ENCODE measurements around the gene NSA2. TPM values are rescaled to one million over a fixed set of nuclear protein-coding genes. Genes with fewer than 3 reads are reported as not detected.
A peak's percentile ranks its signal among the peaks of the same experiment; 100 is the strongest.

Gene NSA2
- polyA plus RNA-seq, 3 donors: 31.2 to 45.9 (median 37.5) TPM

- no peaks in the 10 kb centered on the region for H3K27me3 ChIP-seq (ENCODE audit: control insufficient read depth in 2 of 2, insufficient read depth in 2 of 2, low read length in 2 of 2)
- peak overlapping the region; percentile 44 to 84 for H3K27ac ChIP-seq (ENCODE audit: low read depth in 1 of 2, low read length in 2 of 2)
- Mint-ChIP-seq H3K9me3 (no peaks in the 10 kb centered on the region), H3K27ac (peak overlapping the region in 6 of 7 donors; percentile 37 to 99 (median 96)), H3K4me1 (peaks cover 19% of the 10 kb centered on the region), H3K4me3 (peak overlapping the region; percentile 99 to 100), H3K36me3 (peaks cover 35 to 41% of the 10 kb centered on the region in 2 donors), H3K27me3 (ENCODE audit: low read depth in 3 of 3) (no peaks in the 10 kb centered on the region)
- peaks cover 36 to 57% of the 10 kb centered on the region in 2 donors for H3K36me3 ChIP-seq (replicated peaks in 1 of 2; ENCODE audit: control insufficient read depth in 1 of 2, insufficient read depth in 2 of 2, low read length in 2 of 2)
- peaks cover 5% of the 10 kb centered on the region for H4K20me1 ChIP-seq (ENCODE audit: insufficient read depth, low read length)
- peaks cover 17 to 29% of the 10 kb centered on the region in 2 donors for H3K4me1 ChIP-seq (ENCODE audit: control insufficient read depth in 1 of 2, insufficient read depth in 2 of 2, low read length in 2 of 2)
- intact Hi-C loops (cut with micrococcal nuclease): loop anchor here in 1 of 2 donors (2.0 to 5.0 kb wide), 2 partner anchors 79 to 1201 kb away; partner anchors contain the start of genes ANKRA2, HEXB and UTP15
- peak overlapping the region; percentile 98 for H3K4me2 ChIP-seq (replicated peaks; ENCODE audit: extremely low read depth, low read length, poor library complexity, severe bottlenecking)
- no peak for TF ChIP-seq CTCF (IDR thresholded peaks at IDR 0.05)
- peak overlapping the region; percentile 76 to 95 (median 87) for H3K4me3 ChIP-seq (replicated peaks in 1 of 3; ENCODE audit: low read depth in 2 of 3, low read length in 3 of 3)
- peak overlapping the region; percentile 94 for H2AFZ ChIP-seq (ENCODE audit: insufficient read depth, low read depth, low read length, poor library complexity, severe bottlenecking)
- peak overlapping the region; percentile 77 for H3K9ac ChIP-seq (ENCODE audit: insufficient read depth, low read length, poor library complexity, severe bottlenecking)
- no peaks in the 10 kb centered on the region for H3K9me3 ChIP-seq (replicated peaks in 1 of 2; ENCODE audit: control insufficient read depth in 1 of 2, insufficient read depth in 1 of 2, low read length in 2 of 2)
- H3K79me2 ChIP-seq (ENCODE audit: insufficient read depth, low read length): peaks cover 49% of the 10 kb centered on the region
- WGBS (ENCODE audit: insufficient coverage): 75% methylated on average over 24 of the region's 27 CpGs
- no peak for DNase-seq
Observed at GRCh38 chr5:74765929-74766328, 1.1 kb upstream of the NSA2 start.

DNA sequence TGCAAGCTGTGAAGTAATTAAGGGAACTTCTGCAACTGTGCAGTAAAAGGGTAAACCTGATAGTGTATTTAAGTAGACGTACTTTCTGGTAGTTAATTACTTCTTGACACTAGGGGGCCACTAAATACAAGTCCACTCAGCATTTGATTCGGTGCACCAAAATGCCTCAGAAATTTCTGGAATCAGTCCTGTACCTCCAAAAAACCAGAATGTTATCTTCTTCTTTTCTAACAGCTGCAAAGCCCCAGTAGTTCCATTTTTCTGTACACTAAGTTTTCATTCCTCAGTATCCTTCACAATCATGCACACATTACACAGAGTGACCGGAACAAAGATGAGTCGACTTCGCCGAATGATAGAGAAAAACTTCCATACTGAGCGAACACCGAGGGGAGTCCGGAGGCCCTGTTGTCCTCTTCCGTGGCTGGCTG is 616 bp upstream of the NSA2 start:
- H2AFZ ChIP-seq (ENCODE audit: insufficient read depth, low read depth, low read length, poor library complexity, severe bottlenecking): peak overlapping the region; percentile 94
- peak overlapping the region; percentile 98 for H3K4me2 ChIP-seq (replicated peaks; ENCODE audit: extremely low read depth, low read length, poor library complexity, severe bottlenecking)
- H3K4me1 Mint-ChIP-seq: peaks cover 19% of the 10 kb centered on the region
- peak overlapping the region; percentile 76 to 95 (median 87) for H3K4me3 ChIP-seq (replicated peaks in 1 of 3; ENCODE audit: low read depth in 2 of 3, low read length in 3 of 3)
- H3K36me3 Mint-ChIP-seq: peaks cover 38 to 41% of the 10 kb centered on the region in 2 donors
- H3K36me3 ChIP-seq (replicated peaks in 1 of 2; ENCODE audit: control insufficient read depth in 1 of 2, insufficient read depth in 2 of 2, low read length in 2 of 2): peaks cover 37 to 57% of the 10 kb centered on the region in 2 donors
- peaks cover 17 to 29% of the 10 kb centered on the region in 2 donors for H3K4me1 ChIP-seq (ENCODE audit: control insufficient read depth in 1 of 2, insufficient read depth in 2 of 2, low read length in 2 of 2)
- TF ChIP-seq CTCF (IDR thresholded peaks at IDR 0.05): peak; percentile 53
- H3K4me3 Mint-ChIP-seq: peak overlapping the region; percentile 99 to 100
- peaks cover 0 to under 1% (median 0%) of the 10 kb centered on the region in 7 donors for H3K9me3 Mint-ChIP-seq
- H3K27ac ChIP-seq (ENCODE audit: low read depth in 1 of 2, low read length in 2 of 2): peak overlapping the region; percentile 69 to 84
- intact Hi-C loops (cut with micrococcal nuclease): loop anchor here in 1 of 2 donors (2.0 to 5.0 kb wide), 2 partner anchors 79 to 1202 kb away; partner anchors contain the start of genes ANKRA2, HEXB and UTP15
- 0% methylated on average over 10 of the region's 10 CpGs for WGBS (ENCODE audit: insufficient coverage)
- H3K27me3 ChIP-seq (ENCODE audit: control insufficient read depth in 2 of 2, insufficient read depth in 2 of 2, low read length in 2 of 2): no peaks in the 10 kb centered on the region
- peak overlapping the region; percentile 94 to 99 (median 97) for H3K27ac Mint-ChIP-seq
- no peaks in the 10 kb centered on the region for H3K27me3 Mint-ChIP-seq (ENCODE audit: low read depth in 3 of 3)
- H4K20me1 ChIP-seq (ENCODE audit: insufficient read depth, low read length): peaks cover 5% of the 10 kb centered on the region
- peak; percentile 22 to 59 (median 51) for DNase-seq
- peak overlapping the region; percentile 77 for H3K9ac ChIP-seq (ENCODE audit: insufficient read depth, low read length, poor library complexity, severe bottlenecking)
- H3K79me2 ChIP-seq (ENCODE audit: insufficient read depth, low read length): peaks cover 49% of the 10 kb centered on the region
- H3K9me3 ChIP-seq (replicated peaks in 1 of 2; ENCODE audit: control insufficient read depth in 1 of 2, insufficient read depth in 1 of 2, low read length in 2 of 2): no peaks in the 10 kb centered on the region
